GM12801 (cell line): Measurements from ENCODE around the gene EXOSC10.

ENCODE experiments used
- CTCF ChIP-seq: IDR thresholded peaks from one replicate; pipeline ENCODE4 v1.5.1; 2011; ENCODE audit warnings: control low read depth; ENCODE audit not compliant: insufficient read length; ENCODE audit errors: extremely low read depth

Gene EXOSC10

GRCh38 chr1:11099310-11100148 is at the start of gene EXOSC10:
Gene EXOSC10, minus strand, starts transcription at chr1:11099869. Its CDS starts 38 bp downstream, at chr1:11099831.
- no peak for TF ChIP-seq CTCF

GRCh38 chr1:11147197-11147770 is 47.6 kb upstream of the EXOSC10 start:
- TF ChIP-seq CTCF, result no peak

- no peak for TF ChIP-seq CTCF
These were observed 46.1 kb upstream of the EXOSC10 start for GRCh38 chr1:11145741-11146140.

- TF ChIP-seq CTCF, result no peak
These were observed 45.0 kb upstream of the EXOSC10 start for GRCh38 chr1:11144570-11145256.

- TF ChIP-seq CTCF, result no peak
These were observed 44.2 kb upstream of the EXOSC10 start for GRCh38 chr1:11143907-11144306.

- TF ChIP-seq CTCF, result no peak
These were observed 43.7 kb upstream of the EXOSC10 start for GRCh38 chr1:11143401-11143800.

- TF ChIP-seq CTCF, result no peak
These were observed 43.1 kb upstream of the EXOSC10 start for GRCh38 chr1:11142618-11143391.
